DND-41 (cell line): Measurements from ENCODE around the gene SEBOX.

Source experiments
- EZH2 ChIP-seq: IDR thresholded peaks from 3 replicates; pipeline ENCODE4 v1.6.1; 2012; ENCODE audit warnings: borderline replicate concordance, low read depth, mild to moderate bottlenecking, moderate library complexity, low read length, inconsistent platforms; ENCODE audit not compliant: severe bottlenecking
- TF ChIP-seq, protein P1 (sequence below): IDR thresholded peaks from 2 replicates; pipeline ENCODE4 v1.5.1; 2012; ENCODE audit warnings: borderline replicate concordance, low read length, moderate library complexity, mild to moderate bottlenecking; ENCODE audit not compliant: poor library complexity, severe bottlenecking; ENCODE audit errors: extremely low read depth

GRCh38 chr17:28394337-28395116 lies 29.5 kb upstream of the SEBOX start:
- TF ChIP-seq, protein P1, sequence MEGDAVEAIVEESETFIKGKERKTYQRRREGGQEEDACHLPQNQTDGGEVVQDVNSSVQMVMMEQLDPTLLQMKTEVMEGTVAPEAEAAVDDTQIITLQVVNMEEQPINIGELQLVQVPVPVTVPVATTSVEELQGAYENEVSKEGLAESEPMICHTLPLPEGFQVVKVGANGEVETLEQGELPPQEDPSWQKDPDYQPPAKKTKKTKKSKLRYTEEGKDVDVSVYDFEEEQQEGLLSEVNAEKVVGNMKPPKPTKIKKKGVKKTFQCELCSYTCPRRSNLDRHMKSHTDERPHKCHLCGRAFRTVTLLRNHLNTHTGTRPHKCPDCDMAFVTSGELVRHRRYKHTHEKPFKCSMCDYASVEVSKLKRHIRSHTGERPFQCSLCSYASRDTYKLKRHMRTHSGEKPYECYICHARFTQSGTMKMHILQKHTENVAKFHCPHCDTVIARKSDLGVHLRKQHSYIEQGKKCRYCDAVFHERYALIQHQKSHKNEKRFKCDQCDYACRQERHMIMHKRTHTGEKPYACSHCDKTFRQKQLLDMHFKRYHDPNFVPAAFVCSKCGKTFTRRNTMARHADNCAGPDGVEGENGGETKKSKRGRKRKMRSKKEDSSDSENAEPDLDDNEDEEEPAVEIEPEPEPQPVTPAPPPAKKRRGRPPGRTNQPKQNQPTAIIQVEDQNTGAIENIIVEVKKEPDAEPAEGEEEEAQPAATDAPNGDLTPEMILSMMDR: no peak
- TF ChIP-seq EZH2: no peak
